SU-DHL-6 (cell line): Measurements from ENCODE around the gene FAM177B.

Experiments
- H2AFZ ChIP-seq: fragments of 200-600 bp; sonication (generic); 2 replicates; pipeline ENCODE4 v1.6.1; 2014; ENCODE audit warnings: low read depth, mild to moderate bottlenecking, moderate library complexity, mixed read lengths, antibody characterized with exemption, low read length; ENCODE audit not compliant: severe bottlenecking
- H3F3A ChIP-seq: fragments of 200-600 bp; shearing (Covaris generic); 2 replicates; pipeline ENCODE4 v1.6.0; 2016; ENCODE audit warnings: antibody characterized with exemption, mild to moderate bottlenecking; ENCODE audit not compliant: insufficient read depth
- H3K27ac ChIP-seq: fragments of 200-600 bp; sonication (generic); 2 replicates; pipeline ENCODE4 v1.5.1; 2016; ENCODE audit warnings: low read depth, mild to moderate bottlenecking, low read length, moderate library complexity, mixed read lengths
- H3K27me3 ChIP-seq: fragments of 200-600 bp; sonication (generic), shearing (Covaris generic); 2 replicates; pipeline ENCODE4 v1.6.0; 2014; ENCODE audit warnings: mild to moderate bottlenecking, low read length
- H3K36me3 ChIP-seq: fragments of 200-600 bp; sonication (generic); 2 replicates; pipeline ENCODE4 v1.6.1; 2014; ENCODE audit warnings: mild to moderate bottlenecking, low read length, mixed read lengths
- H3K4me2 ChIP-seq: fragments of 300-600, 200-600 bp; shearing (Covaris generic), sonication (generic); 2 replicates; pipeline ENCODE4 v1.6.0; 2014; ENCODE audit warnings: low read length, low read depth, mild to moderate bottlenecking; ENCODE audit not compliant: poor library complexity, severe bottlenecking
- H3K4me3 ChIP-seq: fragments of 200-600 bp; sonication (generic); 2 replicates; pipeline ENCODE4 v1.5.1; 2014; ENCODE audit warnings: antibody characterized with exemption, low read length, mild to moderate bottlenecking, mixed read lengths; ENCODE audit not compliant: insufficient read depth, poor library complexity, severe bottlenecking
- H3K79me2 ChIP-seq: fragments of 200-600 bp; sonication (generic); 2 replicates; pipeline ENCODE4 v1.6.1; 2014; ENCODE audit warnings: mild to moderate bottlenecking, low read length, moderate library complexity; ENCODE audit not compliant: insufficient read depth
- H3K9ac ChIP-seq: fragments of 200-600 bp; sonication (generic); 2 replicates; pipeline ENCODE4 v1.7.0; 2014; ENCODE audit warnings: mild to moderate bottlenecking, low read length
- H3K9me2 ChIP-seq: fragments of 200-600 bp; sonication (generic); replicated peaks from 2 replicates; pipeline ENCODE4 v1.6.1; 2014; ENCODE audit warnings: low read length; ENCODE audit not compliant: insufficient read depth
- H3K9me3 ChIP-seq: fragments of 200-600 bp; sonication (generic); 2 replicates; pipeline ENCODE4 v1.6.1; 2014; ENCODE audit warnings: low read length, mixed read lengths; ENCODE audit not compliant: insufficient read depth
- H4K20me1 ChIP-seq: fragments of 200-600 bp; sonication (generic); 2 replicates; pipeline ENCODE4 v1.6.1; 2014; ENCODE audit warnings: low read depth, mild to moderate bottlenecking, antibody characterized with exemption, low read length, moderate library complexity, mixed read lengths
- EZH2phosphoT487 ChIP-seq: fragments of 200-600 bp; sonication (generic), shearing (Covaris generic); conservative IDR thresholded peaks from 2 replicates; pipeline ENCODE4 v1.6.1; 2018; ENCODE audit warnings: mild to moderate bottlenecking, antibody characterized with exemption, low read length, moderate library complexity, mixed read lengths
- TF ChIP-seq, protein P1 (sequence below): fragments of 200-600 bp; sonication (generic); IDR thresholded peaks from one replicate; pipeline ENCODE4 v1.5.1; 2017; ENCODE audit warnings: antibody characterized with exemption, mild to moderate bottlenecking, low read length, moderate library complexity; ENCODE audit not compliant: insufficient read depth, poor library complexity, severe bottlenecking

Gene FAM177B

DNA sequence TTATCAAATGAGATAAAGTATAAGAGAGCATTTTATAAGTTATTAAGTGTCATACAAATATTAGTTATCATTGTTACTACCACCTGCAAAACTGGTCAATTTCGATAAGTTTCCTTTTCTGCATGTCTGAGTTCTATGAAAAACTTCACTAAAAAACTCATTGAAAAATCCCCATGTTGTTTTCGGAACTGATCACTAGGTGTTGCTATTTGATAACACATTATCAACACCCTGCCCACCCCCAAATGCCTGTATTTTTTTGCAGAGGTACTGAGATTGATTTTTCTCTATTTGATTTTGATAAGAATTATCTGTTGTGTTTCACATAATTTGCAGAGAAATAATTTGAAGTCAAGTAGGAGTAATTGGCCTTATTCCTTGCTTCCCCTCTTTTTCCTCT is 55.7 kb downstream of the FAM177B start:
- no peaks in the 10 kb centered on the region for H3K27me3 ChIP-seq
- H3K9me2 ChIP-seq, result no peaks in the 10 kb centered on the region
- no peaks in the 10 kb centered on the region for H3K36me3 ChIP-seq
- no peak overlapping the region for H3K27ac ChIP-seq
- H3F3A ChIP-seq, result no peaks in the 10 kb centered on the region
- H3K79me2 ChIP-seq, result no peaks in the 10 kb centered on the region
- TF ChIP-seq, protein P1, sequence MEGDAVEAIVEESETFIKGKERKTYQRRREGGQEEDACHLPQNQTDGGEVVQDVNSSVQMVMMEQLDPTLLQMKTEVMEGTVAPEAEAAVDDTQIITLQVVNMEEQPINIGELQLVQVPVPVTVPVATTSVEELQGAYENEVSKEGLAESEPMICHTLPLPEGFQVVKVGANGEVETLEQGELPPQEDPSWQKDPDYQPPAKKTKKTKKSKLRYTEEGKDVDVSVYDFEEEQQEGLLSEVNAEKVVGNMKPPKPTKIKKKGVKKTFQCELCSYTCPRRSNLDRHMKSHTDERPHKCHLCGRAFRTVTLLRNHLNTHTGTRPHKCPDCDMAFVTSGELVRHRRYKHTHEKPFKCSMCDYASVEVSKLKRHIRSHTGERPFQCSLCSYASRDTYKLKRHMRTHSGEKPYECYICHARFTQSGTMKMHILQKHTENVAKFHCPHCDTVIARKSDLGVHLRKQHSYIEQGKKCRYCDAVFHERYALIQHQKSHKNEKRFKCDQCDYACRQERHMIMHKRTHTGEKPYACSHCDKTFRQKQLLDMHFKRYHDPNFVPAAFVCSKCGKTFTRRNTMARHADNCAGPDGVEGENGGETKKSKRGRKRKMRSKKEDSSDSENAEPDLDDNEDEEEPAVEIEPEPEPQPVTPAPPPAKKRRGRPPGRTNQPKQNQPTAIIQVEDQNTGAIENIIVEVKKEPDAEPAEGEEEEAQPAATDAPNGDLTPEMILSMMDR, result peak; percentile 26
- TF ChIP-seq EZH2phosphoT487, result no peak
- no peak overlapping the region for H2AFZ ChIP-seq
- H3K9ac ChIP-seq, result no peak overlapping the region
- H4K20me1 ChIP-seq, result no peaks in the 10 kb centered on the region
- H3K4me3 ChIP-seq, result no peak overlapping the region
- H3K9me3 ChIP-seq, result no peaks in the 10 kb centered on the region
- H3K4me2 ChIP-seq, result no peak overlapping the region

GRCh38 chr1:222794656-222795474 is 57.9 kb downstream of the FAM177B start:
- no peak overlapping the region for H3K4me3 ChIP-seq
- no peak overlapping the region for H2AFZ ChIP-seq
- H3K36me3 ChIP-seq, result no peaks in the 10 kb centered on the region
- no peak overlapping the region for H3K4me2 ChIP-seq
- H3F3A ChIP-seq, result no peaks in the 10 kb centered on the region
- H3K79me2 ChIP-seq, result no peaks in the 10 kb centered on the region
- H3K9me3 ChIP-seq, result no peaks in the 10 kb centered on the region
- TF ChIP-seq EZH2phosphoT487, result no peak
- TF ChIP-seq, protein P1, result no peak
- no peak overlapping the region for H3K9ac ChIP-seq
- H3K27ac ChIP-seq, result no peak overlapping the region
- H4K20me1 ChIP-seq, result no peaks in the 10 kb centered on the region
- H3K27me3 ChIP-seq, result no peaks in the 10 kb centered on the region
- no peaks in the 10 kb centered on the region for H3K9me2 ChIP-seq

DNA sequence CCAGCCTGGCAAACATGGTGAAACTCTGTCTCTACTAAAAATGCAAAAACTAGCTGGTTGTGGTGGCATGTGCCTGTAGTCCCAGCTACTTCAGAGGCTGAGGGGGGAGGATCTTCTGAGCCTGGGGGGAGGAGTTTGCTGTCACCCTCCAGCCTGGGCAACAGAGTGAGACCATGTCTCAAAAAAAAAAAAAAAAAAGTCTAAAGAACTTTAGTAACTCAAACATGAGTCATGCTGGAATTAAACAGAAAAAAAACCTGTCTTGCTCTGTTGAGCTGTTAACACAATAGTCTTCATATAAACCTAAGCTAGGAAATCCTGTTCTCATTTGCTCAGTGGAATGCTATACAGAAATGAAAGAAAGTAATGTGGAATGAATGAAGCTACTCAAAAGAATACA is 61.1 kb downstream of the FAM177B start:
- TF ChIP-seq EZH2phosphoT487, result no peak
- TF ChIP-seq, protein P1, result no peak
- Histone ChIP-seq H3K4me3 (no peak overlapping the region), H3K36me3 (no peaks in the 10 kb centered on the region), H4K20me1 (no peaks in the 10 kb centered on the region), H3K9me3 (no peaks in the 10 kb centered on the region), H2AFZ (no peak overlapping the region), H3K27me3 (no peaks in the 10 kb centered on the region), H3K79me2 (no peaks in the 10 kb centered on the region), H3K9me2 (no peaks in the 10 kb centered on the region), H3K4me2 (no peak overlapping the region), H3F3A (no peaks in the 10 kb centered on the region), H3K9ac (no peak overlapping the region), H3K27ac (no peak overlapping the region)
